K562 (cell line): ENCODE measurements around the gene RBM20. TPM values are rescaled to one million over a fixed set of nuclear protein-coding genes. Genes with fewer than 3 reads are reported as not detected.
A peak's percentile ranks its signal among the peaks of the same experiment; 100 is the strongest.

Source experiments
- ATAC-seq: fragments of 200-7000 bp; cut with Tn5 transposase; 3 replicates; pipeline ENCODE4 v1.9.1; 2020; ENCODE audit warnings: moderate library complexity
- BruUV-seq: library from RNA; stranded (reverse); fragments of 400-500 nt; replicated peaks from 2 replicates; lab custom pipeline; 2021; lab: Mats Ljungman, UMichigan
- CTCF ChIA-PET: fragments of 300-600 bp; formaldehyde crosslinking; extraction: SDS; loops from one replicate; lab custom pipeline; 2021; ENCODE audit warnings: low intra/inter-chr PET ratio; lab: Yijun Ruan, JAX
- POLR2A ChIA-PET: fragments of 300-600, 350-650 bp; sonication (Branson Sonifier 250); formaldehyde crosslinking; extraction: SDS; loops from one replicate; lab custom pipeline; 2021; ENCODE audit warnings: antibody characterized with exemption, inconsistent platforms; lab: Yijun Ruan, JAX
- DNase-seq, 4 experiments: peaks; one replicate each; pipeline versions ENCODE4 v3.0.0 to v3.0.0-alpha.2; 2011 to 2018; ENCODE audit warnings: low spot score in 3 of 4, mixed read lengths in 3 of 4; ENCODE audit errors: extremely low read depth in 1 of 4
- FAIRE-seq: peaks from 2 replicates; lab custom pipeline; 2011; peaks lifted over from hg19 to GRCh38; lab: Jason Lieb, UNC
- H2AFZ ChIP-seq: 2 replicates; pipeline ENCODE4 v1.6.0; 2011; ENCODE audit warnings: low read depth, low read length, control low read depth, inconsistent platforms
- H3K27ac ChIP-seq: fragments of 200-600 bp; 3 replicates; pipeline ENCODE4 v1.8.0; 2011; ENCODE audit warnings: low read depth, mild to moderate bottlenecking, control low read depth, inconsistent platforms, low read length, moderate library complexity, mixed read lengths; ENCODE audit errors: extremely low read depth
- H3K27me3 ChIP-seq, 2 experiments: fragments of 300-600 bp in 1 of 2; 2 replicates in 1 of 2; 3 replicates in 1 of 2; pipeline versions ENCODE4 v1.6.0 to v1.8.0; 2011; ENCODE audit warnings: inconsistent platforms in 2 of 2, low read length in 2 of 2, mild to moderate bottlenecking in 1 of 2, mixed read lengths in 1 of 2, moderate library complexity in 1 of 2; ENCODE audit not compliant: control insufficient read depth in 2 of 2, insufficient read depth in 2 of 2
- H3K36me3 ChIP-seq: fragments of 300-600 bp; 3 replicates; pipeline ENCODE4 v1.8.0; 2011; ENCODE audit warnings: mild to moderate bottlenecking, low read length, inconsistent platforms; ENCODE audit not compliant: control insufficient read depth, insufficient read depth
- H3K4me1 ChIP-seq, 2 experiments: fragments of 200-600 bp in 1 of 2; replicated peaks in 1 of 2; 2 replicates in 1 of 2; 3 replicates in 1 of 2; pipeline versions ENCODE4 v1.5.1 to v1.8.0; 2011; ENCODE audit warnings: inconsistent platforms in 2 of 2, low read length in 2 of 2, mild to moderate bottlenecking in 1 of 2, mixed read lengths in 1 of 2, moderate library complexity in 1 of 2; ENCODE audit not compliant: control insufficient read depth in 2 of 2, insufficient read depth in 2 of 2
- H3K4me2 ChIP-seq: 2 replicates; pipeline ENCODE4 v1.6.1; 2011; ENCODE audit warnings: low read length, control low read depth, inconsistent platforms, mixed read lengths; ENCODE audit not compliant: insufficient read depth
- H3K4me3 ChIP-seq: fragments of 200-600 bp; sonication (generic), shearing (Covaris generic); 2 replicates; pipeline ENCODE4 v1.5.1; 2016; ENCODE audit warnings: control low read depth, inconsistent platforms
- H3K79me2 ChIP-seq: fragments of 200-600 bp; 3 replicates; pipeline ENCODE4 v1.8.0; 2011; ENCODE audit warnings: low read length, inconsistent platforms; ENCODE audit not compliant: control insufficient read depth, insufficient read depth
- H3K9ac ChIP-seq, 2 experiments: 2 replicates each; pipeline versions ENCODE4 v1.6.0 to v1.6.1; 2011; ENCODE audit warnings: low read depth in 2 of 2, low read length in 2 of 2, control low read depth in 1 of 2, inconsistent platforms in 1 of 2, mild to moderate bottlenecking in 1 of 2, mixed read lengths in 1 of 2; ENCODE audit not compliant: insufficient read depth in 1 of 2
- H3K9me1 ChIP-seq: one replicate; pipeline ENCODE4 v1.6.0; 2011; ENCODE audit warnings: inconsistent platforms, mild to moderate bottlenecking, low read length, moderate library complexity; ENCODE audit not compliant: control insufficient read depth, insufficient read depth
- H3K9me3 ChIP-seq: replicated peaks from 2 replicates; pipeline ENCODE4 v1.5.1; 2011; ENCODE audit warnings: low read depth, low read length, inconsistent platforms; ENCODE audit not compliant: control insufficient read depth, insufficient read depth
- H4K20me1 ChIP-seq: replicated peaks from 2 replicates; pipeline ENCODE4 v1.6.1; 2011; ENCODE audit warnings: low read length, inconsistent platforms, mixed read lengths; ENCODE audit not compliant: control insufficient read depth, insufficient read depth
- CBFA2T3 ChIP-seq: fragments of 450-650 bp; IDR thresholded peaks from 2 replicates; pipeline ENCODE4 v1.6.1; 2017
- CBX3 ChIP-seq, 2 experiments: IDR thresholded peaks; 1 replicate in 1 of 2; 2 replicates in 1 of 2; pipeline ENCODE4 v1.6.1; 2012; ENCODE audit warnings: inconsistent platforms in 2 of 2, low read length in 2 of 2, borderline replicate concordance in 1 of 2, control low read depth in 1 of 2
- DACH1 ChIP-seq: fragments of 450-650 bp; IDR thresholded peaks from 2 replicates; pipeline ENCODE4 v1.6.1; 2018; ENCODE audit not compliant: partially characterized antibody
- FOXJ2 ChIP-seq: fragments of 200-800 bp; sonication (Bioruptor generic); IDR thresholded peaks from 2 replicates; pipeline ENCODE4 v1.6.1; 2016; ENCODE audit warnings: missing genetic modification characterization, missing compliant biosample characterization
- FOXK1 ChIP-seq: sonication (generic); formaldehyde crosslinking; IDR thresholded peaks from 2 replicates; pipeline ENCODE4 v1.8.0; 2022; ENCODE audit warnings: missing genetic modification reagents, mild to moderate bottlenecking, borderline replicate concordance
- FOXM1 ChIP-seq, 2 experiments: fragments of 450-650 bp in 1 of 2; sonication (generic) in 1 of 2; formaldehyde crosslinking in 1 of 2; IDR thresholded peaks; 2 replicates each; pipeline versions ENCODE4 v1.6.1 to v1.9.0; 2017 to 2022; ENCODE audit warnings: low read depth in 2 of 2, mild to moderate bottlenecking in 2 of 2, missing genetic modification reagents in 1 of 2, moderate library complexity in 1 of 2
- GTF3C2 ChIP-seq: IDR thresholded peaks from 3 replicates; pipeline ENCODE4 v1.6.1; 2011; ENCODE audit warnings: borderline replicate concordance, mild to moderate bottlenecking, moderate library complexity; ENCODE audit not compliant: insufficient read length; ENCODE audit errors: extremely low read depth
- NR0B1 ChIP-seq: fragments of 450-650 bp; IDR thresholded peaks from one replicate; pipeline ENCODE4 v1.6.1; 2018; ENCODE audit warnings: mild to moderate bottlenecking, moderate library complexity; ENCODE audit not compliant: partially characterized antibody
- RFX1 ChIP-seq: fragments of 450-650 bp; IDR thresholded peaks from 2 replicates; pipeline ENCODE4 v1.6.1; 2016; ENCODE audit warnings: mild to moderate bottlenecking, moderate library complexity
- SAFB2 ChIP-seq: fragments of 200-400 bp; formaldehyde crosslinking; IDR thresholded peaks from 2 replicates; pipeline ENCODE4 v1.6.1; 2018; ENCODE audit warnings: borderline replicate concordance, low read length, low read depth, moderate library complexity; ENCODE audit not compliant: severe bottlenecking
- TAL1 ChIP-seq: fragments of 450-650 bp; IDR thresholded peaks from 2 replicates; pipeline ENCODE4 v1.6.1; 2016; ENCODE audit warnings: mild to moderate bottlenecking
- TCFL5 ChIP-seq: fragments of 250-450 bp; sonication (Bioruptor Pico); conservative IDR thresholded peaks from 2 replicates; pipeline ENCODE4 v1.6.1; 2021; ENCODE audit warnings: mild to moderate bottlenecking, moderate library complexity, matching md5 sums
- THAP12 ChIP-seq: fragments of 250-450 bp; sonication (Bioruptor Pico); IDR thresholded peaks from 2 replicates; pipeline ENCODE4 v1.9.0; 2021; ENCODE audit warnings: mild to moderate bottlenecking, inconsistent platforms
- ZZZ3 ChIP-seq: fragments of 450-650 bp; IDR thresholded peaks from 2 replicates; pipeline ENCODE4 v1.6.1; 2016; ENCODE audit warnings: antibody characterized with exemption, mild to moderate bottlenecking, moderate library complexity
- WGBS: fragments of 100-300 bp; shearing (Covaris generic); methylation state at CpG from one replicate; pipeline ENCODE4 v1.1.6; 2016; ENCODE audit warnings: low coverage, mixed read lengths; ENCODE audit not compliant: insufficient coverage; ENCODE audit errors: missing lambda C conversion rate; 5-methylcytosine and 5-hydroxymethylcytosine counted together
- in situ Hi-C: fragments of 300-500 bp; cut with MboI; formaldehyde crosslinking; loops from 4 replicates; pipeline ENCODE4 v1.15.0; 2018; ENCODE audit warnings: inconsistent platforms, mixed read lengths
- intact Hi-C: fragments of 100-400 bp; cut with micrococcal nuclease; formaldehyde crosslinking; loops from 2 replicates; pipeline ENCODE4 v1.14.2; 2022
- polyA plus RNA-seq, 8 experiments: library from polyadenylated mRNA; depleted of rRNA in 4 of 8; stranded (reverse) in 5 of 8; unstranded in 3 of 8; fragments of >200 nt; fragmentation: Nextera tagmentation in 2 of 8; fragmentation: Illumina TruSeq in 1 of 8; extraction: Ambion mirVana in 2 of 8; extraction: Trizol in 1 of 8; gene quantifications; 2 replicates each; pipeline versions ENCODE4 v1.2.1 to v1.2.3, GENCODE V29; 2011 to 2014; ENCODE audit warnings: inconsistent platforms in 1 of 8, missing spikeins in 1 of 8
- total RNA-seq, 7 experiments: library from RNA; depleted of rRNA in 6 of 7; stranded (reverse); fragments of >200 nt in 6 of 7; fragmentation: Illumina TruSeq in 2 of 7; extraction: Trizol in 2 of 7; gene quantifications; 2 replicates each; pipeline versions ENCODE4 v1.2.1 to v1.2.3, GENCODE V29; 2011 to 2021; ENCODE audit warnings: low replicate concordance in 1 of 7

The RBM20 gene
- total and polyA plus RNA-seq, 9 of the 15 experiments (the other 6 are each of a cell fraction or from before 2014, with no cell fraction given) = 0.63 to 5.7 (median 3.2) TPM

GRCh38 chr10:110647136-110647430 lies 2.9 kb downstream of the RBM20 start:
- no TSS peak for BruUV-seq
- peak overlapping the region; percentile 60; the same call in 1 of the 2 replicates for H2AFZ ChIP-seq
- POLR2A ChIA-PET = interaction anchor here (0.6 to 1.9 kb wide), 5 partner anchors 12 to 64 kb away, joined by 3 to 10 read pairs (median 5); no protein-coding TSS in a partner anchor
- TF ChIP-seq ZZZ3 (no peak), THAP12 (CRISPR knock-in tag) (no peak), CBFA2T3 (no peak), SAFB2 (no peak), DACH1 (peak; percentile 39), FOXM1 (IDR thresholded peaks at IDR 0.05; ENCODE audit: low read depth) (no peak), FOXM1 (CRISPR knock-in tag; IDR thresholded peaks at IDR 0.05; ENCODE audit: low read depth) (no peak), GTF3C2 (no peak), TCFL5 (no peak), NR0B1 (no peak), FOXK1 (CRISPR knock-in tag) (no peak), CBX3 (IDR thresholded peaks at IDR 0.05; ENCODE audit: borderline replicate concordance in 1 of 2, low read length in 2 of 2) (no peak), RFX1 (no peak), FOXJ2 (tag) (no peak), TAL1 (no peak)

More at GRCh38 chr10:110647136-110647430, 2.9 kb downstream of the RBM20 start:
- Histone ChIP-seq H3K9ac (peak overlapping the region in 1 of 2 experiments; percentile 90; a peak in 2 of 4 replicates), H3K9me3 (no peaks in the 10 kb centered on the region), H3K4me3 (peak overlapping the region; percentile 66), H4K20me1 (no peaks in the 10 kb centered on the region), H3K4me1 (peaks cover 22 to 24% of the 10 kb centered on the region in 2 experiments), H3K36me3 (no peaks in the 10 kb centered on the region), H3K27me3 (no peaks in the 10 kb centered on the region), H3K27ac (peak overlapping the region; percentile 85; the same call in 2 of the 3 replicates), H3K9me1 (no peaks in the 10 kb centered on the region), H3K4me2 (peak overlapping the region; percentile 84), H3K79me2 (peaks cover 79% of the 10 kb centered on the region)
- FAIRE-seq (no peak), ATAC-seq (no peak), DNase-seq (no peak)
- CTCF ChIA-PET = no interaction called here
- 7% methylated on average over 3 of the region's 3 CpGs for WGBS
- intact Hi-C loops (loop anchor here (2.0 to 5.0 kb wide), 2 partner anchors 26 to 225 kb away; partner anchors contain the start of gene PDCD4), in situ Hi-C loops (no loop called here)
